DMS153 treated with DMSO at 0.1 percent for 48 hours (cell line): ENCODE data around the gene GPR176.
A peak's percentile ranks its signal among the peaks of the same experiment; 100 is the strongest.
"Not testable (repeated sequence)": the region's sequence is repeated elsewhere in the genome, so short reads cannot be mapped to it uniquely, and the experiment has no call there.

Experiments
- DNase-seq: peaks from one replicate; lab custom pipeline; 2025; ENCODE audit not compliant: unreplicated experiment; lab: John Stamatoyannopoulos, UW

GPR176 gene

GRCh38 chr15:39936187-39936586 lies 16.1 kb upstream of the GPR176 start:
- no peak for DNase-seq

DNA sequence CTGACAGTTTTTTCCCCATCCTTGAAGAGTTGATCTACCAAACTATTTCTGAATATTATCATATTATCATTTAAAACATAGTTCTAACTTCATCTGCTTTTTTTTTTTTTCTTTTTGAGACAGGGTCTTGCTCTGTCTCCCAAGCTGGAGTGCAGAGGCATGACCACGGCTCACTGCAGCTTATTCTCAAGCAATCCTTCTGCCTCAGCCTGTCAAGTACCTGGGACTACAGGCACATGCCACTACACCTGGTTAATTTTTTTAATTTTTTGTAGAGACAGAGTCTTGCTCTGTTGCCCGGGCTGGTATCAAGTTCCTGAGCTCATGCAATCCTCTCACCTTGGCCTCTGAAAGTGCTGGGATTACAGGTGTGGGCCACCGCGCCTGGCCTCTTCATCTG lies 15.2 kb upstream of the GPR176 start:
- no peak for DNase-seq

DNA sequence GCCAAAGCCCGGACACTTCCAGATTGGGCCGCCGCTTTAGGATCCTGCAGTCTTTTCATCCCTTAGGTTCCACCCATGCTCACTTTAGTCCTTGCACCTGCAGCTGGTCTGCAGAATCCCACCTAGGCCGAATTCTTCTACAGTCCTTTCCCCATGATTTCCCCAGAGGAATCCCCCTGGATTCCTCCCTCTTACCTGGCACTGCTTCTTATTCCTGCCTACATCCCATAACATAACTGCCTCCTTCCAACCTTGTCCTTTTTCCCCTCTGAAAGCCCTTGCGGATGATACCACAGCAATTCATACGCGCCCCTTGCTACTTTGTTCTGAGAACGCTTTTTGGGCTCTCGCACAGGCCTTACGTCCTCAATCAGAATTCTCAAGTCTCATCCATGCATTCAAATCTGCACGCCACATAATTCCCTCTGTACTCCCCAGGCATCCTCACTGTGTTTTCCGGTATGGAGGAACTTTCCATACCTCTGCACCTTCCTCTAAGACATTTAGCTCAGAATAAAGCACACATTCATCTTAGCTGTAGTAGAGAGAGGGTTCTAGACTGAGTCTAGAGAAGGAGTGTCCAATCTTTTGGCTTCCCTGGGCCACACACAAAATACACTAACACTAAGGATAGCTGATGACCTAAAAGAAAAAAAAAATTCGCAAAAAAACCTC lies 14.5 kb upstream of the GPR176 start:
- no peak for DNase-seq

DNA sequence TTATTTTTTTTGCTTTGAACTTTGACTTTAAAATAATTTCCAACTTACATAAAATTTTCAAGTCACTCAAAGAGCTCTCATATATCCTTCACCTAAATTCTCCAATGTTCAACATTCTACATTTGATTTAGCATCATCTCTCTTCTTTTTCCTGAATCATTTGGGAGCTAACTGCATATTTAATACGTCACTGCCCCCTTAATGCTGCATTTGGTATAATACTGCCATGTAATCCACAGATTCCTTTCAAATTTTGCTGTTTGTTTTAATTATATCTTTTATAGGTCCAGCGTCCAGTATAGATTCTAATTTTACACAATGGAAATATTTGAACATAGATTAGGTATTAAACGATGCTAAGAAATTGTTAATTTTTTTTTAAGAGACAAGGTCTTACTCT lies 11.5 kb upstream of the GPR176 start:
- DNase-seq, result no peak

GRCh38 chr15:39926526-39926925 lies 6.5 kb upstream of the GPR176 start:
- DNase-seq, result no peak

DNA sequence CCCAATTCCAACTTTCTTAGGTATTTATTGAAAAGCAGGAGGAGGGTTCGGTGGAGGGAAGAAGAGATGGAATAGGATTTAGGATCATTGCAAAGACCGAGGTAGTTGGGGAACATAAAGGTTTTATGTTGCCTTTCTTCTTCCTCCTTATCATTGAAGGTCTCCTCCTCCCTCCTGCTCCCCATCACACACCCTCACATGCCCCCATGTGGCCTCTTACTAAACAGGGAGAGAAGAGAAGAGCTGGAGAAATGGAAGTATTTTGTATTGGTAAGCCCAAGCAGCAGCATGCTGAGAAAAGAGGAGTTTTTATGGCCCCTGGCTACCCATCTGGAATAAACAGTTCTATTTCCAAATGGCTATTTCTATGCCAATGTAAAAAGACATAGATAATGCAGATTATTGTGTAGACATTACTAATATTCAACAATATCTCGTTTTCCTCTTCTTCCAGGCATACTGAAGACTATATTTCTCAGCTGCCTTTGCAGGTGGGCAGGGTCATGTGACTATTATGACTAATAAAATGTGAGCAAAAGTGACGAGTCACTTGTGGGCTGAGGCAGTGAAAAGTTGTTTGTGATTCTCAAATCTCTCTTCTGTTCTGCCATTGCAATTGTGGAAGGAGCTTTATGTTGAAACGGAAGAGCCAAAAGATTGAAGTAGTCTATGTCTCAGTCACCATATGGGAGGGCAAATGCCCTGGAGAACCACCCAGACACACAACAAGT lies 5.2 kb upstream of the GPR176 start:
- DNase-seq, result no peak

DNA sequence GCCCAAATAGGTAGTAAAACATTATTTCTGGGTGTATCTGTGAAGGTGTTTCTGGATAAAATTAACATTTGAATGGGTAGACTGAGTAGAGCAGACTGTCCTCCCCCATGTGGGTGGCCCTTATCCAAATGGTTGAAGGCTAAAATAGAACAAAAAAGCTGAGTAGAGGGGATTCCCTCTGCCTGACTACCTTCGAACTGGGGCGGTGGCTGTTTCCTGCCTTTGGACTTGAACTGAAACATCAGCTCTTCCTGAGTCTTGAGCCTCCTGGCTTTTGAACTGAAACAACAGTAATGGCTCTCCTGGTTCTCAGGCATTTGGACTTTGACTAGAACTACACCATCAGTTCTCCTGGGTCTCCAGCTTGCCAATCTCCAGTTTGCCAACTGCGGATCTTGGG lies 4.4 kb upstream of the GPR176 start:
- DNase-seq, result no peak

DNA sequence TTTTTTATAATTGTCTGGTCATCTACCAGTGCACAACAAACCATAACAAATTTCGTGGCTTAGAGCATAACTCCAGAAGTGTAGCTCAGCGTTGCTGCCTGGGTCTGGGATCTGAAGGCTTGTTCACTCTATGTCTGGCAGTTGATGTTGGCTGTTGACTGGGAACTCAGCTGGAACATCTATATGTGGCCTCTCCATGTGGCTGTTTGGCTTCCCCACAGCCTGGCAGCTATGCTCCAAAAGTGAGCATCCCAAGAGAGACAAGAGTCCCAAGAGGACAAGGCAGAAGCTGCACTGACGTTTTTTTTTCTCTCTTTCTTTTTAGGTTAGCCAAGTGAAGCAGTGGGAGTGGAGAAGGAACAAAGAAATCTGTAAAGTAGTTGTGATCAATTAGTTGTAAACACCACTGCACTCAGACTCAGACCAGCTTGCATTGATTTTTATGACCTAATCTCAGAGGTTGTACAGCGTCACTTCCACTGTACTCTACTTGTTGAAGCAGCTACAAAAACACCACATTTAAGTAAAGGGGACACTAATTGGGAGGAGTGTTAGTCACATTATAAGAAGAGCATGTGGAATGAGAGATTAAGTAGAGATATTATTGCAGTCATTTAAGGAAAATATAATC lies 2.5 kb upstream of the GPR176 start:
- no peak for DNase-seq

DNA sequence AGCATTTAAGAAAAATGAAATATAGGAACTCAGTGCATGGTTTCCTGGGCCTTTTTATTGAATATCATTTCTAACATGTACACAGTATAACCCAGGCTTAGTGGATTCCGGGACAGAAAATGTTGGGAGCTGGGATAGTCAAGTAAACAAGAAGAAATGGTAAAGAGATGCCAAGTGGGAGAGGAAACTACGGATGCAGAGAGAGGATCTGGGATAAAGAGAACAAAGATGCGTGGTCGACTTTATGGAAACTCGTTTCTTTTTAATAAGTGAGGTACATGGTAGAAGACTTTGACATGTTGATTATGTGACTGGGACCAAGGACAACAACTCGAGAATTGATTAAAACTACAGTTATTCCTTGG lies 1.2 kb upstream of the GPR176 start:
- no peak for DNase-seq

- DNase-seq, result peak; percentile 42
These were observed 626 bp upstream of the GPR176 start for GRCh38 chr15:39920510-39921273.

- no peak for DNase-seq
These were observed 687 bp downstream of the GPR176 start for GRCh38 chr15:39919411-39919747.

GRCh38 chr15:39918688-39919385 lies 1.2 kb downstream of the GPR176 start:
- DNase-seq, result no peak

DNA sequence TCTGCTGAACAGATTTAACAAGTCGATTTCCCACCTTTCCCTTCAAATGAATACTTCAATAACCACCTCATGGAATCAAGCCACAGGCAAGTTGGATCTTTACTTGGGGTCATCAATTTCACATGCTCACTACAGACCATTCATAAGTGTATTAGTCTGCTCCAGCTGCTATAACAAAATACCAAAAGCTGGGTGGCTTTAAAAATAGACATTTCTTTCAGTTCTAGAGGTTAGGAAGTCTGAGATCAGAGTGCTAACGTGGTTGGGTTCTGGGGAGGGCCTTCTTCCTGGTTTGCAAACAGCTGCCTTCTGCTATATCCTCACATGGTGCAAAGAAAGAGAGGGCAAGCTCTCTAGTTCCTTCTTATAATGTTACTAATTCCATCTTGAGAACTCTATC lies 5.1 kb downstream of the GPR176 start:
- DNase-seq, result no peak

DNA sequence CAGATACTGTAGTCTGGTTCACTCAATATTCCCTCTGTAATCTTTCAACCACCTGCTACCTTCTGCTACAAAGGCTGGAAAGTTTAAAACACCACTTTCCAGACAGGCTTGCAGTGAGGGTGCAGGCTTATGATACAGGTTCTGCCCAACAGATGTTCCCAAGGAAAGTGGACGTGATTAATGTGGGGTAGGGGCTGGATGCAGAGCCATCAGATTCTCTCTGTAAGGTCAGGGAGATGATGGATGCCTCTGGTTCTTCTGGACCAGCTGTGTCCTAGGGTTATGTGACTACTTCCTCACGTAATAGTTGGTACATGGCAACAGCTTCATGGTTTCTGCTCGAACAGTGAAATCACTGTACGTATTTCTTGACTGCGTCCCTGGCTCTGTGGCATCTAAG lies 11.1 kb downstream of the GPR176 start:
- DNase-seq, result no peak

GRCh38 chr15:39908186-39908585 lies 11.9 kb downstream of the GPR176 start:
- DNase-seq, result no peak

DNA sequence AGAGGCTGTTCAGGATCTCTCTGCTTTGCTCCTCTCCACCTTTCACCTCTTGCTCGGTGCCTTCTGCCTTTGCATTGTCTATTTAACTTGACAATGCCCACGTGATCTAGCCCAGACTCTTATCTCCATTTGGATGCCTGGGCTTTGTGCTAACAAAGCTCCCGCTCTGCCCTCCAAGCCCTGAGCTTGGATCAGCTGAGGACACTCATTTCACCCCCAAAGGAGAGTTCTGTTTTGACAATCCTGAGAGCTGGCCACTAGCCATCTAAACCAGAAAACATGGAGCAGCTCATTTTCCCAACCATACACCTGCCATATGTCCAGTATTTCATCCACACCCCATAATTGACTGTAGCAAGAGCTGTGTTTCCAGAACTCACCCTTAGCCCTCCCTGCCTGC lies 12.8 kb downstream of the GPR176 start:
- DNase-seq, result no peak

- no peak for DNase-seq
These were observed 16.0 kb downstream of the GPR176 start for GRCh38 chr15:39904115-39904514.

DNA sequence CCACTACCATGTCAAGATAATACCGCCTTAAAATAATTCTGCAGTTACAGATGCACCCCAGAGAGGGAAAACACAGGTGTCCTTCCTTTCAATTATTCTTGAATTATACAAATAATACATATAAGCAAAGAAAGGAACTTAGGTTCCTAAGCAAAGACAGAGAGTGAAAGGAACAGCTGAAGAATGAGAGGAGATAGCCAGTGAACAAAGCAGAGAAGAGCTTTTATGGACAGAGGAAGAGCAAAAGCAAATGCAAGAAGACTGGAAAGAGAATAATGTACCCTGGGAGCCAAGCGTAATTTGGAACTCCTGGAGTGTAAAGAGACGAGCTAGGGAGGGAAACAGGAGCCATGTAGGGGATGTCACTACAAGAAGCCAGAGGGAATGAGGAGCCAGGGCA lies 21.7 kb downstream of the GPR176 start:
- no peak for DNase-seq

GRCh38 chr15:39896846-39897245 lies 23.2 kb downstream of the GPR176 start:
- no peak for DNase-seq

DNA sequence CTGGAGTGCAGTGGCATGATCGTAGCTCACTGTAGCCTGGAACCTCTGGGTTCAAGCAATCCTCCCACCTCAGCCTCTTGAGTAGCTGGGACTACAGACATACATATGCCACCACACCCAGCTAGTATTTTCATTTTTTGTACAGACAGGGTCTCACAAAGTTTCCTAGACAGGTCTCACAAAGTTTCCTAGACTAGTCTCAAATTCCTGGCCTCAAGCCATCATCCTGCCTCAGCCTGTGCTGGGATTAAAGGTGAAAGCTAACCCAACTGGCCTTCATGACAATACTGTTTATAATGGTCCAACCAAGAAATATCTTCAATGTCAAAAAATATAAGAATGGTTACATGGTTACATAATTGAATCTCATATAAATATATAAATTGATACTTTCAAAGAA lies 24.0 kb downstream of the GPR176 start:
- DNase-seq, result no peak

- not testable (repeated sequence) for DNase-seq
These were observed 27.0 kb downstream of the GPR176 start for GRCh38 chr15:39893051-39893450.
